Pancreas (tissue), 10 donors: ENCODE results near the gene MNX1. TPM values are rescaled to one million over a fixed set of nuclear protein-coding genes. Genes with fewer than 3 reads are reported as not detected.

ENCODE experiments used
- ATAC-seq, 4 donors: fragments of 200-7000 bp; cut with Tn5 transposase; one replicate each; pipeline versions ENCODE4 v1.8.0 to v1.9.1; 2020; ENCODE audit warnings: mild to moderate bottlenecking in 4 of 4, moderate library complexity in 4 of 4
- DNase-seq, 6 donors: peaks; one replicate each; pipeline ENCODE4 v3.0.0-alpha.2; 2020
- FAIRE-seq: peaks from 2 replicates; lab custom pipeline; 2012; peaks lifted over from hg19 to GRCh38; lab: Jason Lieb, UNC
- H3K27ac ChIP-seq, 4 donors: fragments of 200-600 bp; sonication (generic); 1 replicate in 3 of 4; 2 replicates in 1 of 4; pipeline versions ENCODE4 v1.5.0 to v1.8.0; 2020
- H3K27me3 ChIP-seq, 4 donors: fragments of 200-600 bp; one replicate each; pipeline ENCODE4 v1.8.0; 2021
- H3K36me3 ChIP-seq, 3 donors: fragments of 200-600 bp; sonication (generic) in 1 of 3; one replicate each; pipeline versions ENCODE4 v1.5.0 to v1.8.0; 2020 to 2021
- H3K4me1 ChIP-seq, 3 donors: fragments of 200-600 bp; one replicate each; pipeline ENCODE4 v1.8.0; 2021
- H3K4me3 ChIP-seq, 4 donors: fragments of 200-600 bp; sonication (generic) in 2 of 4; one replicate each; pipeline versions ENCODE4 v1.5.0 to v1.8.0; 2020 to 2021
- H3K9me3 ChIP-seq, 4 donors: fragments of 200-600 bp; one replicate each; pipeline ENCODE4 v1.8.0; 2021
- CTCF ChIP-seq, 4 donors: fragments of 200-600 bp; sonication (generic) in 3 of 4; IDR thresholded peaks; one replicate each; pipeline versions ENCODE4 v1.5.0 to v1.8.0; 2021; ENCODE audit warnings: antibody characterized with exemption in 4 of 4
- WGBS, 2 donors: extraction: QIAGEN DNeasy Blood & Tissue Kit; methylation state at CpG; one replicate each; pipeline ENCODE4 v1.1.7; 2013; 5-methylcytosine and 5-hydroxymethylcytosine counted together
- intact Hi-C, 3 donors: fragments of 100-400 bp; cut with DNase I; formaldehyde crosslinking; loops; one replicate each; pipeline versions ENCODE4 v1.11.1 to v1.14.2; 2022
- polyA plus RNA-seq, 2 donors: library from polyadenylated mRNA; stranded (reverse); fragments of 200-250 nt; gene quantifications; one replicate each; pipeline ENCODE4 v1.2.3, GENCODE V29; 2013
- total RNA-seq, 6 donors: library from RNA; stranded (reverse); fragmentation: NEBNext Ultra II Directional in 4 of 6; extraction: Animal tissue kit (Norgen Biotek cat#: 25700) in 4 of 6; gene quantifications; one replicate each; pipeline versions ENCODE4 v1.2.1 to v1.2.4, GENCODE V29; 2021 to 2023
- donor health status: healthy with polysubstance abuse.
- donor health status: DM: no; HTN: no; CAD: no; lungs with moderate emphysema.
- donor health status: DM: no; HTN: no; CAD: no.
- donor health status: control.
- donor health status: control.
- donor health status: Bipolar disorder and iron deficiency.
- donor health status: DM: yes; HTN: yes; CAD: no.
- donor health status: DM: no; HTN: no; CAD: no.
- donor health status: DM: no; HTN: no; CAD: no.
- donor health status: DM: yes; HTN: yes; CAD: no.

MNX1 gene
- total and polyA plus RNA-seq, 8 donors, result 15.6 to 47.3 (median 21.9) TPM

GRCh38 chr7:156954941-156955340, 55.5 kb downstream of the MNX1 start:
- intact Hi-C loops, result no loop called here
- Histone ChIP-seq H3K4me1 (peaks cover 9 to 11% (median 11%) of the 10 kb centered on the region in 3 donors), H3K27ac (no peak overlapping the region), H3K9me3 (no peaks in the 10 kb centered on the region), H3K36me3 (peaks cover 0 to 54% (median 23%) of the 10 kb centered on the region in 3 donors), H3K4me3 (no peak overlapping the region), H3K27me3 (no peaks in the 10 kb centered on the region)
- no peak for FAIRE-seq
- 87 to 94% methylated on average over 2 of the region's 2 CpGs for WGBS, 2 donors
- no peak for DNase-seq
- no peak for TF ChIP-seq CTCF (IDR thresholded peaks at IDR 0.05)
- ATAC-seq, result no peak

Other genes starting within 250 kb of the MNX1 start
- 10 to 100 TPM; 22.3 to 40.4 (median 27.7) TPM for gene LMBR1, start 117.5 kb downstream of the MNX1 start, total RNA-seq
- 1 to 10 TPM; 6.7 to 8.7 TPM for gene LMBR1, start 117.5 kb downstream of the MNX1 start, polyA plus RNA-seq
- gene NOM1, start 61.0 kb downstream of the MNX1 start, total RNA-seq, result 10 to 100 TPM in 1 of 6 donors, 1 to 10 TPM in 5; 7.2 to 12.9 (median 8.7) TPM
- gene NOM1, start 61.0 kb downstream of the MNX1 start, polyA plus RNA-seq, result 10 to 100 TPM in 1 of 2 donors, 1 to 10 TPM in 1; 8.5 to 11.1 TPM
- gene UBE3C, start 128.3 kb upstream of the MNX1 start, total RNA-seq, result 10 to 100 TPM; 20.2 to 36.1 (median 24.5) TPM
- gene UBE3C, start 128.3 kb upstream of the MNX1 start, polyA plus RNA-seq, result 10 to 100 TPM; 12.1 to 17.8 TPM